ENCODE measurements around the gene TJP3. TPM values are rescaled to one million over a fixed set of nuclear protein-coding genes. Genes with fewer than 3 reads are reported as not detected.
A peak's percentile ranks its signal among the peaks of the same experiment; 100 is the strongest.

Gene TJP3
- total RNA-seq, 1 experiment from 2014 or later = not detected

DNA sequence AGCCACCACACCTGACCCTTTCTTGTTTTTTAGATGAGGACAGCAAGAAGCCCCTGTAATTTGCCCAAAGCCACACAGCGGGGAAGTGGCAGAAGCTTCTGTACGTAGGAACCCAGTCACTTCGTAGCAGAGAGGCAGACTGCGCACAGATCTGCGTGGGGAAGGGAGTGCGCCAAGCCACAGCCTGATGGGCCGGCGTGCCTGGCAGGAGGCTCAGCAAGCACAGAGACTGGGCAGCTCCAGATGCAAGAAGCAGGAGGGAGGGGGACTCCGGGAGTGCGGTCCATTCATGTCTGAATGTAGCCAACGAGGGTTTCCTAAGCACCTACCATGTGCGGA, 347 bp upstream of the TJP3 start:
- no peaks in the 10 kb centered on the region for H3K36me3 ChIP-seq (ENCODE audit: insufficient read depth, low read length)
- H2AFZ ChIP-seq (ENCODE audit: low read length) = no peak overlapping the region
- H3K4me1 ChIP-seq (ENCODE audit: low read length) = no peaks in the 10 kb centered on the region
- H3K4me2 ChIP-seq (ENCODE audit: low read depth, low read length, poor library complexity, severe bottlenecking) = no peak overlapping the region
- H3K9ac ChIP-seq (ENCODE audit: low read length) = no peak overlapping the region
- DNase-seq = no peak
- no peak overlapping the region for H3K4me3 ChIP-seq (ENCODE audit: low read length)
- no peaks in the 10 kb centered on the region for H3K79me2 ChIP-seq (ENCODE audit: low read length)
- H3K9me2 ChIP-seq (replicated peaks; ENCODE audit: insufficient read depth, low read length) = no peaks in the 10 kb centered on the region
- no peaks in the 10 kb centered on the region for H4K20me1 ChIP-seq (ENCODE audit: insufficient read depth, low read depth, low read length)
- no peak overlapping the region for H3K27ac ChIP-seq (ENCODE audit: low read length)
- H3K9me3 ChIP-seq (ENCODE audit: low read length) = no peaks in the 10 kb centered on the region
- no peaks in the 10 kb centered on the region for H3K27me3 ChIP-seq (ENCODE audit: low read length)

DNA sequence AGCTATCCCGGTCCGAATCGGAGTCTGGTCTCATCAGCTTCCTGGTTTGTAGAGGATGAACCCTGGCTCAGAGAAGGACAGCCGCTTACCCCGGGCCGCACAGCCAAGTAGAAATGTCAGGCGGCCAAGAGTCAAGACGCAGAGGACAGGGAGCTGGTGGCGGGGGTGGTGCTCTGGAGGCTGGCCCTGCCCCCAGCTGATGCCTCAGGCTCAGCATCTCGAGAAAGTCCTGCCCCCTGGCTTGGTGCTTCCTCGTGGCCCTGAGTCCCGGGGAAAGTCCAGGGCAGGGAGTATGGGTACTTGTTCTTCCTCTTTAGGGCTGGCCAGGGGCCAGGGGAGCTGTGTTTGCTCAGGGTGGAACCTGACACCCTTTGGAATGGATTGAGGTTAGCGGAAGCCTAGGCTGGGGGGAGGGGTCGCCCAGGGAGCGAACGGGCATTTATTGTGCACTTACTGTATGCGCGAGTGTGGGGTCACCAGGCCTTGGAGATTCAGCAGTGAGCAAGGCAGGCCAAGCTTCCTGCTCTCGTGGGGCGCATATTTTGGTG, 2.2 kb downstream of the TJP3 start:
- H3K9ac ChIP-seq (ENCODE audit: low read length) = no peak overlapping the region
- H3K27ac ChIP-seq (ENCODE audit: low read length) = no peak overlapping the region
- no peak overlapping the region for H3K4me2 ChIP-seq (ENCODE audit: low read depth, low read length, poor library complexity, severe bottlenecking)
- H2AFZ ChIP-seq (ENCODE audit: low read length) = no peak overlapping the region
- H3K79me2 ChIP-seq (ENCODE audit: low read length) = no peaks in the 10 kb centered on the region
- H3K36me3 ChIP-seq (ENCODE audit: insufficient read depth, low read length) = no peaks in the 10 kb centered on the region
- H3K27me3 ChIP-seq (ENCODE audit: low read length) = no peaks in the 10 kb centered on the region
- H4K20me1 ChIP-seq (ENCODE audit: insufficient read depth, low read depth, low read length) = no peaks in the 10 kb centered on the region
- no peaks in the 10 kb centered on the region for H3K9me3 ChIP-seq (ENCODE audit: low read length)
- no peaks in the 10 kb centered on the region for H3K4me1 ChIP-seq (ENCODE audit: low read length)
- H3K4me3 ChIP-seq (ENCODE audit: low read length) = no peak overlapping the region
- no peaks in the 10 kb centered on the region for H3K9me2 ChIP-seq (replicated peaks; ENCODE audit: insufficient read depth, low read length)
- no peak for DNase-seq

DNA sequence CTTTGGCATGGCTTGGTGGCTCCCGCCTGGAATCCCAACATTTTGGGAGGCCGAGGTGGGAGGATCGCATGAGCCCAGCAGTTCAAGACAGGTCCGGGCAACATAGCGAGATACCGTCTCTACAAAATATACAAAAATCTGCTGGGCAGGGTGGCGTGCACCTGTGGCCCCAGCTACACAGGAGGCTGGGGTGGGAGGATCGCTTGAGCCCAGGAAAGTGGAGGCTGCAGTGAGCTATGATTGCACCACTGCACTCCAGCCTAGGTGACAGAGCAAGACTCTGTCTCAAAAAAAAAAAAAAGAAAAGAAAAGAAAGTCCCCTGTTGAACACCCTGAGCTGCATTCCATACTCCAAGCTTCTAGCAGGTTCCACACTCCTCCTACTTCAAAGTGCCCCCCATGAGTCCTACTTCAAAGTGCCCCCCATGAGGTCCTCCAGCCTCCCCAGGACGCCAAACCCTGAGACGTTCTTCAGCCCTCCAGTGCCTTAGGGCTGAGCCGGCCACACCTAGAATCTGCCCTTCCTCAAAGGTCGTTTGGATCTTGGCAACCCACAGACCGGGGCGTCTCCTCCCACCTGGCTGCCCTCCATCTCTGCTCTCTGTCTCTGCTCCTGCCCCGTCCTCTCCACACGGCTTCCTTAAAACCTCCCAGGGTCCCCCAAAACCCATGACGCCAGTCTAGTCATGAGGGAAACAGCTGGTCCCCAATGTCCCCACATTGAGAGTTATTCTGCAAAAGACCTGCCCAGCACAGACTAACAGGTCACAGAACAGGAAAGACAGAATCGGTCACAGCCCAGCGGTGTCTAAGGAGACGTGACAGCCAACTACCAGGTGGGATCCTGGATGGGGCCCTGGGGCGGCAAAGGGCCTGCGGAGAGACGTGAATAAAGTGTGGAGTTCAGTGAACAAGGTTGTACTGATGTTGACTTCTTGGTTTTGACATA, 4.8 kb downstream of the TJP3 start:
- H3K9me2 ChIP-seq (replicated peaks; ENCODE audit: insufficient read depth, low read length) = no peaks in the 10 kb centered on the region
- no peaks in the 10 kb centered on the region for H3K79me2 ChIP-seq (ENCODE audit: low read length)
- no peak overlapping the region for H2AFZ ChIP-seq (ENCODE audit: low read length)
- H3K4me2 ChIP-seq (ENCODE audit: low read depth, low read length, poor library complexity, severe bottlenecking) = no peak overlapping the region
- no peaks in the 10 kb centered on the region for H4K20me1 ChIP-seq (ENCODE audit: insufficient read depth, low read depth, low read length)
- no peaks in the 10 kb centered on the region for H3K36me3 ChIP-seq (ENCODE audit: insufficient read depth, low read length)
- H3K4me3 ChIP-seq (ENCODE audit: low read length) = no peak overlapping the region
- H3K27me3 ChIP-seq (ENCODE audit: low read length) = no peaks in the 10 kb centered on the region
- no peak for DNase-seq
- no peak overlapping the region for H3K27ac ChIP-seq (ENCODE audit: low read length)
- no peak overlapping the region for H3K9ac ChIP-seq (ENCODE audit: low read length)
- H3K4me1 ChIP-seq (ENCODE audit: low read length) = no peaks in the 10 kb centered on the region
- no peaks in the 10 kb centered on the region for H3K9me3 ChIP-seq (ENCODE audit: low read length)

DNA sequence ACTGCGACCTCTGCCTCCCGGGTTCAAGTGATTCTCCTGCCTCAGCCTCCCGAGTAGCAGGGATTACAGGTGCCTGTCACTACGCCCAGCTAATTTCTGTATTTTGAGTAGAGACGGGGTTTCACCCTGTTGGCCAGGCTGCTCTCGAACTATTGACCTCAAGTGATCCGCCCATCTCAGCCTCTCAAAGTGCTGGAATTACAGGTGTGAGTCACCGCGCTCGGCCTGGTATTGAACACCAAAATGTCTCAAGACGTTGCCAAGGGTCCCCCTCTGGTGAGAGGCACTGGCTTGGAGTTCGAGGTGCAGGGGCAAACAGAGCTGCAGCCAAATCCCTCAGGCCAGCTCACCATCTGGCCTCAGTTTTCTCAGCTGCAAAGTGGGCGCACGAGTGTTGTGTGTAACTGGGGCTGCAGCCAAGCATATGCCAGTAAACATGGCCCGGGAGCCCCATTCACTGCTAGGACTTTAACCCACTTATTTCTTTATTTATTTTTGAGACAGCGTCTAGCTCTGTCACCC, 8.0 kb downstream of the TJP3 start:
- H3K36me3 ChIP-seq (ENCODE audit: insufficient read depth, low read length) = no peaks in the 10 kb centered on the region
- H2AFZ ChIP-seq (ENCODE audit: low read length) = no peak overlapping the region
- no peak overlapping the region for H3K4me3 ChIP-seq (ENCODE audit: low read length)
- no peaks in the 10 kb centered on the region for H3K9me3 ChIP-seq (ENCODE audit: low read length)
- no peaks in the 10 kb centered on the region for H4K20me1 ChIP-seq (ENCODE audit: insufficient read depth, low read depth, low read length)
- no peak overlapping the region for H3K4me2 ChIP-seq (ENCODE audit: low read depth, low read length, poor library complexity, severe bottlenecking)
- no peak overlapping the region for H3K27ac ChIP-seq (ENCODE audit: low read length)
- H3K4me1 ChIP-seq (ENCODE audit: low read length) = no peaks in the 10 kb centered on the region
- no peak for DNase-seq
- no peaks in the 10 kb centered on the region for H3K27me3 ChIP-seq (ENCODE audit: low read length)
- no peaks in the 10 kb centered on the region for H3K9me2 ChIP-seq (replicated peaks; ENCODE audit: insufficient read depth, low read length)
- H3K9ac ChIP-seq (ENCODE audit: low read length) = no peak overlapping the region
- no peaks in the 10 kb centered on the region for H3K79me2 ChIP-seq (ENCODE audit: low read length)

DNA sequence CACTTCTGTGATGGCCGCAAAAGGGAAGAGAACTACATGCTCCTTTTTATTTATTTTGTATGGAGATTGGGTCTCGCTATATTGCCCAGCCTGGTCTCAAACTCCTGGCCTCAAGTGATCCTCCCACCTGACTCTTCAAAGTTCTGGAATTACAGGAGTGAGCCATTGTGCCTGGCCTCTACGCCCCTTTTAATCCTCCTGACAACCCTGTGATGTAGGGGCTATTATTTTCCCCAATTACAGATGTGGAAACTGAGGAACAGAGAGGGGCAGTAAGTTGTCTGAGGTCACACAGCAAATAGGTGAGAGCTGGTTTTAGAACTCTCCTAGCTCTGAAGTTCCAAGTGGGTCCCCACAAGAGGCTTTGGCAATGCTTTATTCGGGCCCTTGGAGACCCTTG, 11.7 kb downstream of the TJP3 start:
- H2AFZ ChIP-seq (ENCODE audit: low read length) = no peak overlapping the region
- no peaks in the 10 kb centered on the region for H4K20me1 ChIP-seq (ENCODE audit: insufficient read depth, low read depth, low read length)
- H3K36me3 ChIP-seq (ENCODE audit: insufficient read depth, low read length) = no peaks in the 10 kb centered on the region
- no peaks in the 10 kb centered on the region for H3K9me3 ChIP-seq (ENCODE audit: low read length)
- no peak overlapping the region for H3K9ac ChIP-seq (ENCODE audit: low read length)
- no peak for DNase-seq
- no peak overlapping the region for H3K27ac ChIP-seq (ENCODE audit: low read length)
- H3K4me3 ChIP-seq (ENCODE audit: low read length) = no peak overlapping the region
- no peaks in the 10 kb centered on the region for H3K79me2 ChIP-seq (ENCODE audit: low read length)
- no peaks in the 10 kb centered on the region for H3K4me1 ChIP-seq (ENCODE audit: low read length)
- no peak overlapping the region for H3K4me2 ChIP-seq (ENCODE audit: low read depth, low read length, poor library complexity, severe bottlenecking)
- H3K27me3 ChIP-seq (ENCODE audit: low read length) = no peaks in the 10 kb centered on the region
- no peaks in the 10 kb centered on the region for H3K9me2 ChIP-seq (replicated peaks; ENCODE audit: insufficient read depth, low read length)

DNA sequence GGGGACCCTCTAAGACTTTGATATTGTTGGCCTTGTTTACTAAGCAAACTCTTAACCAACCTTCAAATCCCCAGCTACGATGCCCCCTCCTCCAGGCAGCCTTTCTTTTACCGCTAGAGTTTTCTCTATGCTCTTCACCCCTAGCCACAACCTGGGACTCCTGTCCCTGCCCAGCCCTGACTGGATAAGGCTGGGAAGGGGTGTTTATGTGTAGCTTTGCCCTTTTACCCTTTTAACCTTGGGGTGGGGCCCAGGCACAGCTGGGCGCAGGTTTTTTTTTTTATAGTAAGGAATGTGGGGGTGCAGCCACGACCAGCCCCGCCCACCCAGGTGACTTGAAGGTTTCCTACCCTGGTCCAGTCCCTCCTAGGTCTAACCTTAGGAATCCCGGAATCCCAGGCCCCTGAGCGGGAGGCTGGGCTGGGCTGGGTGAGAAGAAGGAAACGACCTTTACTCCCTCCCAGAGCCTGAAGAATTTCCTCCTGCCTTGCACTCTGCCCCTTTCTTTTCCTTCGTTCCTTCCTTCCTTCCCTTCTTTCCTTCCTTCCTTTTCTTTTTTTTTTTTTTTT, 12.2 kb downstream of the TJP3 start:
- Histone ChIP-seq H3K36me3 (ENCODE audit: insufficient read depth, low read length) (no peaks in the 10 kb centered on the region), H3K27ac (ENCODE audit: low read length) (no peak overlapping the region), H3K4me2 (ENCODE audit: low read depth, low read length, poor library complexity, severe bottlenecking) (no peak overlapping the region), H3K27me3 (ENCODE audit: low read length) (no peaks in the 10 kb centered on the region), H3K9me3 (ENCODE audit: low read length) (no peaks in the 10 kb centered on the region), H2AFZ (ENCODE audit: low read length) (no peak overlapping the region), H3K4me3 (ENCODE audit: low read length) (no peak overlapping the region), H3K79me2 (ENCODE audit: low read length) (no peaks in the 10 kb centered on the region), H3K9ac (ENCODE audit: low read length) (no peak overlapping the region), H4K20me1 (ENCODE audit: insufficient read depth, low read depth, low read length) (no peaks in the 10 kb centered on the region), H3K4me1 (ENCODE audit: low read length) (no peaks in the 10 kb centered on the region), H3K9me2 (replicated peaks; ENCODE audit: insufficient read depth, low read length) (no peaks in the 10 kb centered on the region)
- DNase-seq = no peak

DNA sequence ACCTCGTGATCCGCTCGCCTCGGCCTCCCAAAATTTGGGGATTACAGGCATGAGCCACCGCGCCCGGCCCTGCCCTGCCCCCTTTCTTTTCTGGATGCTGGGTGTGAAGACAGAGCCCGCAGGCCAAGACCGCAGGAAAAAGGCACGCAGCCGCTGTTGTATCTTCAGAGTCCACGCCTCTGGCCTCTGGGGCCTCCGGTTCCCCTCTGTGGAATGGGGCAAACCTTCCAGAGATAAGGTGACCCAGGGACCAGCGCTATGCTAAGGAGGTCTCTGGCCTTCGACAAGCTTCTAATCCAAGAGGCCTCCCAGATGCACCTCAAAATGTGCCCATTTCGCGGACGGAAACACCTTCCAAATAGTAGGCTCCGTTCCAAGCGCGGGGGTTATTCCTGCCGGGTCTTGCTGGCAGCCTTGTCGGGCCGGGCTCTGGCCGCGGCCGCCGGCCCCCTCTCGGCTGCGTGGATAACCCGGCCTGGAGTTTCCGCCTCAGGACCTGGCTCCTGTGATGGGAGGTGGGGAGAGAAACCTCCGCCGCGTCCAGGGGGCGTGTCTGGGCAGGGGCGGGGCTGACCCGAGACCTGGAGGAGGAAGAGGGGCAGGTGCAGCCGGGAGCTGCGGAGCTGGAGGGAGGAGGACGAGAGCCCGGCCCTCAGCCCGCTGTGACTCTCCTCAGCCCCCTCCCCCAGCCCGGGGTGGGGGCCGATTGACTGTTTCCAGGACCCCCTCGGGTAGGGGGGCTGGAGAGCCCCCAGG, 13.1 kb downstream of the TJP3 start:
- Histone ChIP-seq H3K4me3 (ENCODE audit: low read length) (no peak overlapping the region), H2AFZ (ENCODE audit: low read length) (no peak overlapping the region), H4K20me1 (ENCODE audit: insufficient read depth, low read depth, low read length) (no peaks in the 10 kb centered on the region)

More for the DNA sequence above, 13.1 kb downstream of the TJP3 start:
- no peaks in the 10 kb centered on the region for H3K4me1 ChIP-seq (ENCODE audit: low read length)
- peak; percentile 94 for DNase-seq
- H3K27me3 ChIP-seq (ENCODE audit: low read length) = no peaks in the 10 kb centered on the region
- H3K4me2 ChIP-seq (ENCODE audit: low read depth, low read length, poor library complexity, severe bottlenecking) = no peak overlapping the region
- H3K9me3 ChIP-seq (ENCODE audit: low read length) = no peaks in the 10 kb centered on the region
- H3K27ac ChIP-seq (ENCODE audit: low read length) = no peak overlapping the region
- no peaks in the 10 kb centered on the region for H3K79me2 ChIP-seq (ENCODE audit: low read length)
- no peak overlapping the region for H3K9ac ChIP-seq (ENCODE audit: low read length)
- no peaks in the 10 kb centered on the region for H3K36me3 ChIP-seq (ENCODE audit: insufficient read depth, low read length)
- no peaks in the 10 kb centered on the region for H3K9me2 ChIP-seq (replicated peaks; ENCODE audit: insufficient read depth, low read length)

All from Karpas-422 (cell line).